MM.1S (cell line): ENCODE data around the gene IFT27.

ENCODE experiments used
- DNase-seq: peaks from one replicate; pipeline ENCODE4 v3.0.0-alpha.2; 2015
- H2AFZ ChIP-seq: fragments of 300-600 bp; sonication (generic); 2 replicates; pipeline ENCODE4 v1.6.0; 2016; ENCODE audit warnings: antibody characterized with exemption, low read length
- H3F3A ChIP-seq: fragments of 300-600 bp; sonication (generic); 2 replicates; pipeline ENCODE4 v1.6.1; 2016; ENCODE audit warnings: mild to moderate bottlenecking, antibody characterized with exemption, low read length, moderate library complexity, mixed read lengths; ENCODE audit not compliant: insufficient read depth
- H3K27ac ChIP-seq: fragments of 300-600 bp; sonication (generic); 2 replicates; pipeline ENCODE4 v1.5.1; 2016; ENCODE audit warnings: mild to moderate bottlenecking, low read length
- H3K27me3 ChIP-seq: fragments of 300-600 bp; sonication (generic); replicated peaks from 2 replicates; pipeline ENCODE4 v1.6.0; 2016; ENCODE audit warnings: low read length; ENCODE audit not compliant: insufficient read depth
- H3K36me3 ChIP-seq: fragments of 300-600 bp; sonication (generic); replicated peaks from 2 replicates; pipeline ENCODE4 v1.6.1; 2016; ENCODE audit warnings: mild to moderate bottlenecking, low read length, mixed read lengths; ENCODE audit not compliant: insufficient read depth
- H3K4me1 ChIP-seq: fragments of 300-600 bp; sonication (generic); 2 replicates; pipeline ENCODE4 v1.6.1; 2016; ENCODE audit warnings: low read length, mixed read lengths
- H3K4me2 ChIP-seq: fragments of 300-600 bp; sonication (generic); 2 replicates; pipeline ENCODE4 v1.6.0; 2016; ENCODE audit warnings: low read depth, low read length
- H3K4me3 ChIP-seq: fragments of 300-600 bp; sonication (generic); 2 replicates; pipeline ENCODE4 v1.5.1; 2016; ENCODE audit warnings: low read length, mixed read lengths
- H3K79me2 ChIP-seq: fragments of 300-600 bp; sonication (generic); 2 replicates; pipeline ENCODE4 v1.6.1; 2016; ENCODE audit warnings: mixed run types, low read length, mixed read lengths
- H3K9ac ChIP-seq: fragments of 300-600 bp; sonication (generic); 2 replicates; pipeline ENCODE4 v1.6.1; 2016; ENCODE audit warnings: low read length, mixed read lengths
- H3K9me2 ChIP-seq: fragments of 300-600 bp; sonication (generic); replicated peaks from 2 replicates; pipeline ENCODE4 v1.6.1; 2016; ENCODE audit warnings: mild to moderate bottlenecking, low read length, mixed read lengths; ENCODE audit not compliant: insufficient read depth
- H3K9me3 ChIP-seq: fragments of 300-600 bp; sonication (generic); replicated peaks from 2 replicates; pipeline ENCODE4 v1.6.1; 2016; ENCODE audit warnings: mild to moderate bottlenecking, low read length, mixed read lengths; ENCODE audit not compliant: insufficient read depth
- H4K20me1 ChIP-seq: fragments of 300-600 bp; sonication (generic); 2 replicates; pipeline ENCODE4 v1.6.1; 2016; ENCODE audit warnings: mild to moderate bottlenecking, low read length, moderate library complexity, mixed read lengths; ENCODE audit not compliant: insufficient read depth
- CTCF ChIP-seq: fragments of 300-600 bp; sonication (generic); IDR thresholded peaks from 2 replicates; pipeline ENCODE4 v1.5.1; 2016; ENCODE audit warnings: antibody characterized with exemption, low read length, mixed read lengths
- EZH2 ChIP-seq: fragments of 300-600 bp; sonication (generic); optimal IDR thresholded peaks from 2 replicates; pipeline ENCODE3; 2017; ENCODE audit warnings: low read depth, mild to moderate bottlenecking, antibody characterized with exemption, low read length, mixed read lengths
- EZH2phosphoT487 ChIP-seq: fragments of 300-600 bp; sonication (generic); IDR thresholded peaks from 2 replicates; pipeline ENCODE4 v1.6.1; 2018; ENCODE audit warnings: antibody characterized with exemption, low read length

IFT27 gene

GRCh38 chr22:36762687-36763260 is 13.1 kb downstream of the IFT27 start:
- no peaks in the 10 kb centered on the region for H3K27me3 ChIP-seq
- H4K20me1 ChIP-seq = no peaks in the 10 kb centered on the region
- H3F3A ChIP-seq = no peaks in the 10 kb centered on the region
- no peak for TF ChIP-seq EZH2
- TF ChIP-seq EZH2phosphoT487 = no peak
- TF ChIP-seq CTCF = no peak
- H3K4me2 ChIP-seq = no peak overlapping the region
- no peaks in the 10 kb centered on the region for H3K79me2 ChIP-seq
- H3K9me3 ChIP-seq = no peaks in the 10 kb centered on the region
- H3K4me1 ChIP-seq = no peaks in the 10 kb centered on the region
- no peak overlapping the region for H3K4me3 ChIP-seq
- no peaks in the 10 kb centered on the region for H3K36me3 ChIP-seq
- DNase-seq = no peak
- no peak overlapping the region for H2AFZ ChIP-seq
- H3K27ac ChIP-seq = no peak overlapping the region
- no peak overlapping the region for H3K9ac ChIP-seq
- H3K9me2 ChIP-seq = no peaks in the 10 kb centered on the region

GRCh38 chr22:36761553-36762240 is 14.2 kb downstream of the IFT27 start:
- Histone ChIP-seq H3F3A (no peaks in the 10 kb centered on the region), H3K4me1 (no peaks in the 10 kb centered on the region), H2AFZ (no peak overlapping the region), H3K36me3 (no peaks in the 10 kb centered on the region), H3K27me3 (peaks cover 4% of the 10 kb centered on the region), H3K9me3 (no peaks in the 10 kb centered on the region), H3K79me2 (no peaks in the 10 kb centered on the region), H3K27ac (no peak overlapping the region), H3K9ac (no peak overlapping the region), H3K4me3 (no peak overlapping the region), H3K9me2 (no peaks in the 10 kb centered on the region), H4K20me1 (no peaks in the 10 kb centered on the region), H3K4me2 (no peak overlapping the region)
- no peak for TF ChIP-seq EZH2phosphoT487
- no peak for TF ChIP-seq CTCF
- no peak for TF ChIP-seq EZH2
- DNase-seq = no peak

- no peak for DNase-seq
- Histone ChIP-seq H3K9ac (no peak overlapping the region), H3K9me3 (no peaks in the 10 kb centered on the region), H3K36me3 (no peaks in the 10 kb centered on the region), H3K79me2 (no peaks in the 10 kb centered on the region), H4K20me1 (no peaks in the 10 kb centered on the region), H3F3A (no peaks in the 10 kb centered on the region), H3K4me1 (no peaks in the 10 kb centered on the region), H3K27me3 (peaks cover 13% of the 10 kb centered on the region), H3K27ac (no peak overlapping the region), H3K9me2 (no peaks in the 10 kb centered on the region), H2AFZ (no peak overlapping the region), H3K4me2 (no peak overlapping the region), H3K4me3 (no peak overlapping the region)
- TF ChIP-seq EZH2phosphoT487 (no peak), CTCF (no peak), EZH2 (no peak)
These were observed 15.1 kb downstream of the IFT27 start for GRCh38 chr22:36760786-36761185.
